Tibial nerve (tissue), 4 donors: Measurements from ENCODE around the gene TIE1.

Experiments
- CTCF ChIP-seq, 5 experiments: fragments of 200-600 bp in 3 of 5; fragments of 450-650 bp in 2 of 5; sonication (generic) in 3 of 5; IDR thresholded peaks; one replicate each; pipeline ENCODE4 v1.5.1; 2016 to 2019; ENCODE audit warnings: antibody characterized with exemption in 5 of 5, mild to moderate bottlenecking in 3 of 5, moderate library complexity in 2 of 5
- EP300 ChIP-seq, 2 donors: sonication (generic); formaldehyde crosslinking; IDR thresholded peaks; one replicate each; pipeline ENCODE4 v1.6.1; 2017; ENCODE audit warnings: antibody characterized with exemption in 2 of 2, mild to moderate bottlenecking in 1 of 2
- POLR2A ChIP-seq, 2 donors: fragments of 450-650 bp; IDR thresholded peaks; one replicate each; pipeline ENCODE4 v1.6.1; 2017; ENCODE audit warnings: antibody characterized with exemption in 2 of 2, mild to moderate bottlenecking in 2 of 2, moderate library complexity in 2 of 2

- no peak for TF ChIP-seq CTCF (IDR thresholded peaks at IDR 0.05)
- no peak for TF ChIP-seq POLR2A (IDR thresholded peaks at IDR 0.05)
- TF ChIP-seq EP300 (IDR thresholded peaks at IDR 0.05) = no peak
Measured at GRCh38 chr1:43275826-43276620, 24.8 kb upstream of the TIE1 start.
